OCI-LY7 (cell line): ENCODE measurements around the gene TRIM3. TPM values are rescaled to one million over a fixed set of nuclear protein-coding genes. Genes with fewer than 3 reads are reported as not detected.

Experiments
- BruUV-seq: library from RNA; stranded (reverse); fragments of 400-500 nt; replicated peaks from 2 replicates; lab custom pipeline; 2021; lab: Mats Ljungman, UMichigan
- CTCF ChIA-PET: fragments of 300-600 bp; sonication (Branson Sonifier 250); formaldehyde crosslinking; loops from one replicate; lab custom pipeline; 2022; ENCODE audit warnings: antibody characterized with exemption; ENCODE audit not compliant: unreplicated experiment; lab: Charles Lee
- POLR2A ChIA-PET: fragments of 300-600 bp; sonication (Branson Sonifier 250); formaldehyde crosslinking; loops from one replicate; lab custom pipeline; 2022; ENCODE audit warnings: antibody characterized with exemption; lab: Charles Lee
- DNase-seq: peaks from one replicate; pipeline ENCODE4 v3.0.0-alpha.2; 2015; ENCODE audit warnings: low spot score
- H2AFZ ChIP-seq: fragments of 200-600 bp; sonication (generic), shearing (Covaris generic); 2 replicates; pipeline ENCODE4 v1.6.1; 2014; ENCODE audit warnings: mild to moderate bottlenecking, antibody characterized with exemption, low read length, moderate library complexity
- H3K27ac ChIP-seq: fragments of 200-600 bp; sonication (generic); 2 replicates; pipeline ENCODE4 v1.5.1; 2014; ENCODE audit warnings: mixed run types, low read depth, mild to moderate bottlenecking, moderate library complexity, low read length, inconsistent platforms; ENCODE audit not compliant: poor library complexity, severe bottlenecking
- H3K36me3 ChIP-seq: fragments of 200-600 bp; sonication (generic); 2 replicates; pipeline ENCODE4 v1.6.1; 2014; ENCODE audit warnings: mild to moderate bottlenecking, antibody characterized with exemption, low read length, moderate library complexity, mixed read lengths; ENCODE audit not compliant: insufficient read depth
- H3K4me1 ChIP-seq: fragments of 200-600 bp; sonication (generic); 2 replicates; pipeline ENCODE4 v1.5.1; 2014; ENCODE audit warnings: mild to moderate bottlenecking, low read length; ENCODE audit not compliant: insufficient read depth, poor library complexity, severe bottlenecking
- H3K4me2 ChIP-seq: fragments of 200-600 bp; sonication (generic); 2 replicates; pipeline ENCODE4 v1.6.1; 2014; ENCODE audit warnings: mild to moderate bottlenecking, low read length
- H3K4me3 ChIP-seq: fragments of 200-600 bp; sonication (generic); 2 replicates; pipeline ENCODE4 v1.5.1; 2014; ENCODE audit warnings: mild to moderate bottlenecking, low read depth, low read length; ENCODE audit not compliant: poor library complexity, severe bottlenecking
- H3K79me2 ChIP-seq: fragments of 200-600 bp; sonication (generic); 2 replicates; pipeline ENCODE4 v1.6.1; 2016; ENCODE audit warnings: low read depth, mild to moderate bottlenecking, low read length, moderate library complexity, mixed read lengths; ENCODE audit not compliant: insufficient read depth
- H3K9me2 ChIP-seq: fragments of 200-600 bp; sonication (generic); 2 replicates; pipeline ENCODE4 v1.6.1; 2016; ENCODE audit warnings: mild to moderate bottlenecking, low read length, mixed read lengths; ENCODE audit not compliant: insufficient read depth
- H3K9me3 ChIP-seq: fragments of 200-600 bp; sonication (generic); 2 replicates; pipeline ENCODE4 v1.6.1; 2014; ENCODE audit warnings: mild to moderate bottlenecking, mixed run types, low read length, mixed read lengths
- H4K20me1 ChIP-seq: fragments of 200-600 bp; sonication (generic); 2 replicates; pipeline ENCODE4 v1.6.1; 2014; ENCODE audit warnings: mild to moderate bottlenecking, antibody characterized with exemption, low read length, moderate library complexity, mixed read lengths; ENCODE audit not compliant: insufficient read depth
- CTCF ChIP-seq: fragments of 200-600 bp; sonication (generic); conservative IDR thresholded peaks from 2 replicates; pipeline ENCODE4 v1.5.1; 2014; ENCODE audit warnings: mild to moderate bottlenecking, antibody characterized with exemption, low read length, moderate library complexity, mixed read lengths
- EZH2phosphoT487 ChIP-seq: fragments of 200-600 bp; sonication (generic); IDR thresholded peaks from 2 replicates; pipeline ENCODE4 v1.6.1; 2018; ENCODE audit warnings: low read depth, borderline replicate concordance, mild to moderate bottlenecking, mixed run types, antibody characterized with exemption, low read length, moderate library complexity, mixed read lengths
- intact Hi-C: fragments of 100-400 bp; cut with micrococcal nuclease; formaldehyde crosslinking; loops from one replicate; pipeline ENCODE4 v1.10.0; 2022; ENCODE audit not compliant: unreplicated experiment
- total RNA-seq, 2 experiments: library from RNA; depleted of rRNA in 1 of 2; stranded (reverse); fragments of >200 nt in 1 of 2; shearing (Covaris generic) in 1 of 2; gene quantifications; 2 replicates each; pipeline ENCODE4 v1.2.3, GENCODE V29; 2014 to 2022

TRIM3 gene
- total RNA-seq, 2 experiments from 2014 or later, result 14.7 to 21.3 TPM

DNA sequence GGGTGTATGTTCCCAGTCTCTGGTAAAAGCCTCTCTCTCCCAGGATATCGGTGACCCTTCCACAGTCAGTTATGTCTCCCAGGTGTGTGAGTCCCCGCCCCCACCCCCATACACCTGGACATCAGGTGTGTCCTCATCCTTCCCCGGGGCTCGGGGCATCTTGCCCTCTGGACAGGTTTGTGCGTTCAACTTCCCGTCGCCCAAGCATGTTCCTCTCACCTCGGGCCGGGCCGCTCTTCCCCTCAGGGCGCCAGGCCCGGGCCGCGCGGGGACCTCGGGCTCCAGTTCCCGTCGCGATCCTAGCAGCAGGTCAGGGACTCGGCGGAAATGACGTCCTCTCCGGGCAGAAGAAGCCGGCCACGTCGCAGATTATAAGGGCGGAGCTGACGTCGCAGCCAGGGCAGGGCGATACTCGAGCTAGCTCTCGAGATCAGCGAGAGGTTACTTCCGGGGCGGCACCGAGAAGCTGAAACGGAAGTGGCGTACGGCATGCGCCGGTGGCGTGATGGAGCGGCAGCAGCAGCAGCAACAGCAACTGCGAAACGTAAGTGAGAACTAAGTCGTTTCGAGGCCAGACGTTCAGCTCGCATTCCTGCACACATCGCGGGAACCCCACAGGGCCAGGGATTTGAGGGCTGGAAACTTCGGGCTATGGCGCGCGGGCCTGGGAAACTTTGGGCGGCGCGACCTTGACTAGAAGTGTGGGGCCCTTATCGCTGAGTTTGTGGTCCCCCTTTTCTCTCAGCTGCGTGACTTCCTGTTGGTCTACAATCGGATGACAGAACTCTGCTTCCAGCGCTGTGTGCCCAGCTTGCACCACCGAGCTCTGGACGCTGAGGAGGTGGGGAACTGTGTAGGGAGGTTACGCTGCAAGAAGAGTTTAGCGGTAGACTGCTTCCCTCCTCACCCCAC, 7.5 kb upstream of the TRIM3 start, which contains the start of the genes ARFIP2 and TIMM10B:
ARFIP2 (minus strand) TSS at position 320 of the 912 bp plus-strand sequence. CDS start 910 bp downstream, outside the sequence.
TIMM10B (plus strand) TSS at position 490 of the 912 bp plus-strand sequence; CDS start at position 506, 16 bp downstream.
- no TSS peak for BruUV-seq
- H3K4me2 ChIP-seq, result peak within 1 kb of the TSS; percentile 94
- peak; percentile 99 for DNase-seq
- peaks cover 22% of the 10 kb centered on the region for H3K4me1 ChIP-seq
- TF ChIP-seq EZH2phosphoT487 (no peak), CTCF (no peak)
- H3K9me2 ChIP-seq, result no peaks in the 10 kb centered on the region
- ChIA-PET CTCF (interaction anchor here (0.5 to 1.4 kb wide), 5 partner anchors 9 to 134 kb away, joined by 3 to 4 read pairs (median 3); no protein-coding TSS in a partner anchor), POLR2A (interaction anchor here (0.6 to 2.1 kb wide), 19 partner anchors 8 to 205 kb away, joined by 3 to 13 read pairs (median 4); partner anchors contain the start of genes APBB1, MRPL17 and TRIM3)
- peak within 1 kb of the TSS; percentile 70 for H3K27ac ChIP-seq
- peaks cover 76% of the 10 kb centered on the region for H3K36me3 ChIP-seq
- intact Hi-C loops, result loop anchor here (1.0 to 5.0 kb wide), 2 partner anchors 91 to 121 kb away; partner anchors contain the start of genes ILK, RRP8 and SMPD1
- no peaks in the 10 kb centered on the region for H3K9me3 ChIP-seq
- peaks cover 10% of the 10 kb centered on the region; the same call in 1 of the 2 replicates for H4K20me1 ChIP-seq
- peaks cover 38% of the 10 kb centered on the region for H3K79me2 ChIP-seq
- peak within 1 kb of the TSS; percentile 96 for H3K4me3 ChIP-seq
- peak within 1 kb of the TSS; percentile 60; the same call in 1 of the 2 replicates for H2AFZ ChIP-seq

- peaks cover 38% of the 10 kb centered on the region for H3K79me2 ChIP-seq
Measured at GRCh38 chr11:6480299-6480914, 6.7 kb upstream of the TRIM3 start.

More at GRCh38 chr11:6480299-6480914, 6.7 kb upstream of the TRIM3 start:
- no peak for DNase-seq
- peak overlapping the region; percentile 81 for H3K4me2 ChIP-seq
- H3K4me1 ChIP-seq, result peaks cover 22% of the 10 kb centered on the region
- TF ChIP-seq EZH2phosphoT487 (no peak), CTCF (no peak)
- ChIA-PET POLR2A (no interaction called here), CTCF (no interaction called here)
- H4K20me1 ChIP-seq, result peaks cover 10% of the 10 kb centered on the region; the same call in 1 of the 2 replicates
- no peaks in the 10 kb centered on the region for H3K9me3 ChIP-seq
- peaks cover 67% of the 10 kb centered on the region for H3K36me3 ChIP-seq
- no peak overlapping the region; the same call in 1 of the 2 replicates for H2AFZ ChIP-seq
- no peaks in the 10 kb centered on the region for H3K9me2 ChIP-seq
- TSS peak; percentile 71 for BruUV-seq
- peak overlapping the region; percentile 96 for H3K4me3 ChIP-seq
- H3K27ac ChIP-seq, result no peak overlapping the region
- intact Hi-C loops, result loop anchor here (5.0 kb wide), 1 partner anchor 122 kb away; the partner anchor contains the start of genes ILK and RRP8
